GM23248 (cell line): ENCODE data around the gene XIST. TPM values are rescaled to one million over a fixed set of nuclear protein-coding genes. Genes with fewer than 3 reads are reported as not detected.
"Not testable (repeated sequence)": the region's sequence is repeated elsewhere in the genome, so short reads cannot be mapped to it uniquely, and the experiment has no call there.

Experiments
- DNase-seq: peaks from one replicate; pipeline ENCODE4 v3.0.0-alpha.2; 2015
- H2AFZ ChIP-seq: fragments of 200-600 bp; sonication (generic); 2 replicates; pipeline ENCODE4 v1.6.1; 2016; ENCODE audit warnings: antibody characterized with exemption
- H3F3A ChIP-seq: fragments of 200-600 bp; sonication (generic); 2 replicates; pipeline ENCODE4 v1.6.1; 2016; ENCODE audit warnings: mild to moderate bottlenecking, antibody characterized with exemption, mixed run types; ENCODE audit not compliant: insufficient read depth
- H3K27ac ChIP-seq: fragments of 200-600 bp; sonication (generic); 2 replicates; pipeline ENCODE4 v1.5.1; 2016; ENCODE audit warnings: mild to moderate bottlenecking
- H3K27me3 ChIP-seq: fragments of 200-600 bp; sonication (generic); replicated peaks from 2 replicates; pipeline ENCODE4 v1.6.1; 2016; ENCODE audit warnings: mild to moderate bottlenecking; ENCODE audit not compliant: insufficient read depth
- H3K36me3 ChIP-seq: fragments of 200-600 bp; sonication (generic); 2 replicates; pipeline ENCODE4 v1.6.1; 2016; ENCODE audit warnings: low read depth, mild to moderate bottlenecking
- H3K4me1 ChIP-seq: fragments of 200-600 bp; sonication (generic); 2 replicates; pipeline ENCODE4 v1.6.1; 2016; ENCODE audit warnings: mild to moderate bottlenecking; ENCODE audit not compliant: insufficient read depth
- H3K4me2 ChIP-seq: fragments of 200-600 bp; sonication (generic); one replicate; pipeline ENCODE4 v1.6.1; 2016; ENCODE audit warnings: mild to moderate bottlenecking; ENCODE audit not compliant: unreplicated experiment
- H3K4me3 ChIP-seq: fragments of 200-600 bp; sonication (generic); 2 replicates; pipeline ENCODE4 v1.5.1; 2016; ENCODE audit warnings: mild to moderate bottlenecking
- H3K79me2 ChIP-seq: fragments of 200-600 bp; sonication (generic); 2 replicates; pipeline ENCODE4 v1.6.1; 2016; ENCODE audit warnings: mild to moderate bottlenecking; ENCODE audit not compliant: insufficient read depth
- H3K9ac ChIP-seq: fragments of 200-600 bp; sonication (generic); 2 replicates; pipeline ENCODE4 v1.6.1; 2016; ENCODE audit warnings: mild to moderate bottlenecking
- H3K9me2 ChIP-seq: fragments of 200-600 bp; sonication (generic); 2 replicates; pipeline ENCODE4 v1.6.1; 2016; ENCODE audit warnings: mixed run types, mild to moderate bottlenecking, moderate library complexity; ENCODE audit not compliant: insufficient read depth
- H3K9me3 ChIP-seq: fragments of 200-600 bp; sonication (generic); one replicate; pipeline ENCODE4 v1.6.1; 2017; ENCODE audit warnings: low read depth
- H4K20me1 ChIP-seq: fragments of 200-600 bp; sonication (generic); 2 replicates; pipeline ENCODE4 v1.6.0; 2016; ENCODE audit not compliant: insufficient read depth
- EZH2 ChIP-seq: fragments of 200-600 bp; sonication (generic); IDR thresholded peaks from 2 replicates; pipeline ENCODE4 v1.6.1; 2018; ENCODE audit warnings: antibody characterized with exemption, mild to moderate bottlenecking; ENCODE audit not compliant: insufficient read depth, poor library complexity, severe bottlenecking
- EZH2phosphoT487 ChIP-seq: fragments of 200-600 bp; sonication (generic); IDR thresholded peaks from 2 replicates; pipeline ENCODE4 v1.6.1; 2018; ENCODE audit warnings: antibody characterized with exemption, moderate library complexity, mild to moderate bottlenecking, low read depth; ENCODE audit not compliant: insufficient read depth
- WGBS, 2 experiments: methylation state at CpG; one replicate each; pipeline ENCODE4 v1.1.6; 2015 to 2017; ENCODE audit warnings: low lambda C conversion rate in 2 of 2, low coverage in 1 of 2; ENCODE audit errors: missing lambda C conversion rate in 2 of 2; 5-methylcytosine and 5-hydroxymethylcytosine counted together
- in situ Hi-C: fragments of 300-500 bp; cut with MboI; formaldehyde crosslinking; loops from 2 replicates; pipeline ENCODE4 v1.15.0; 2020
- polyA plus RNA-seq: library from polyadenylated mRNA; unstranded; fragments of >200 nt; fragmentation: Nextera tagmentation; extraction: Ambion mirVana; gene quantifications from 2 replicates; pipeline ENCODE4 v1.2.1, GENCODE V29; 2016
- total RNA-seq: library from RNA; depleted of rRNA; stranded (reverse); fragments of >200 nt; shearing (Covaris generic); gene quantifications from 2 replicates; pipeline ENCODE4 v1.2.3, GENCODE V29; 2014; rRNA removed

Gene XIST
- not detected in 2 replicates for total RNA-seq
- 0.03 TPM in 1 of 2 replicates, not detected in the other for polyA plus RNA-seq

- no peak within 1 kb of the TSS for H3K27ac ChIP-seq
- no peak within 1 kb of the TSS for H3K9ac ChIP-seq
- H3K36me3 ChIP-seq, result no peaks in the 10 kb centered on the region
- H3K4me2 ChIP-seq, result no peak within 1 kb of the TSS
- H3K79me2 ChIP-seq, result no peaks in the 10 kb centered on the region
- H3K9me3 ChIP-seq, result no peaks in the 10 kb centered on the region
- no peaks in the 10 kb centered on the region for H3K4me1 ChIP-seq
- no peak within 1 kb of the TSS for H3K4me3 ChIP-seq
- no peaks in the 10 kb centered on the region for H3K27me3 ChIP-seq
- in situ Hi-C loops, result loop anchor here (10.0 to 25.0 kb wide), 2 partner anchors 162 to 485 kb away; no protein-coding TSS in a partner anchor
- H2AFZ ChIP-seq, result no peak within 1 kb of the TSS
- TF ChIP-seq EZH2phosphoT487, result no peak
- no peak for TF ChIP-seq EZH2
- no peaks in the 10 kb centered on the region for H3F3A ChIP-seq
- no peaks in the 10 kb centered on the region for H3K9me2 ChIP-seq
- 78% methylated on average over 8 of the region's 8 CpGs for WGBS, 2 experiments
- H4K20me1 ChIP-seq, result no peaks in the 10 kb centered on the region
- no peak for DNase-seq
These were observed at the start of gene XIST for GRCh38 chrX:73852467-73852866. XIST (minus strand) TSS chrX:73852714.

- H3K4me2 ChIP-seq, DNase-seq, H3K9me2 ChIP-seq, H3K27me3 ChIP-seq, H3K27ac ChIP-seq, H3K9ac ChIP-seq, H3F3A ChIP-seq, H3K36me3 ChIP-seq, H2AFZ ChIP-seq, H3K79me2 ChIP-seq, H3K9me3 ChIP-seq, H3K4me3 ChIP-seq, H3K4me1 ChIP-seq, in situ Hi-C loops, H4K20me1 ChIP-seq: not testable (repeated sequence)
- 41 to 48% methylated on average over 3 of the region's 3 CpGs for WGBS, 2 experiments
These were observed 45.8 kb upstream of the XIST start for GRCh38 chrX:73898315-73898714.

- H4K20me1 ChIP-seq, H3K79me2 ChIP-seq, H3K36me3 ChIP-seq, H3K4me2 ChIP-seq, H3K27me3 ChIP-seq, H3K27ac ChIP-seq, H3K4me3 ChIP-seq, DNase-seq, H3K9me3 ChIP-seq, H3F3A ChIP-seq, H3K9me2 ChIP-seq, in situ Hi-C loops, H3K9ac ChIP-seq, H2AFZ ChIP-seq, H3K4me1 ChIP-seq: not testable (repeated sequence)
- WGBS, 2 experiments, result 83 to 88% methylated on average over 6 to 12 of the region's 14 CpGs
These were observed 40.1 kb upstream of the XIST start for GRCh38 chrX:73892515-73893090.

GRCh38 chrX:73882260-73882659 is 29.7 kb upstream of the XIST start:
- in situ Hi-C loops, H3K4me1 ChIP-seq, H3K27me3 ChIP-seq, H2AFZ ChIP-seq, H3K27ac ChIP-seq, H3F3A ChIP-seq, H3K4me3 ChIP-seq, H3K4me2 ChIP-seq, H3K9me2 ChIP-seq, H3K9ac ChIP-seq, H4K20me1 ChIP-seq, H3K36me3 ChIP-seq, H3K9me3 ChIP-seq, DNase-seq, H3K79me2 ChIP-seq: not testable (repeated sequence)
- 42 to 89% methylated on average over 2 to 17 of the region's 24 CpGs for WGBS, 2 experiments

GRCh38 chrX:73877687-73878086 is 25.2 kb upstream of the XIST start:
- Histone ChIP-seq H2AFZ (no peak overlapping the region), H3F3A (no peaks in the 10 kb centered on the region), H3K4me3 (no peak overlapping the region), H3K9me3 (no peaks in the 10 kb centered on the region), H3K79me2 (no peaks in the 10 kb centered on the region), H3K27ac (no peak overlapping the region), H3K9me2 (no peaks in the 10 kb centered on the region), H3K4me2 (no peak overlapping the region), H4K20me1 (no peaks in the 10 kb centered on the region), H3K9ac (no peak overlapping the region), H3K36me3 (no peaks in the 10 kb centered on the region), H3K27me3 (no peaks in the 10 kb centered on the region), H3K4me1 (no peaks in the 10 kb centered on the region)
- DNase-seq, result no peak
- TF ChIP-seq EZH2 (no peak), EZH2phosphoT487 (no peak)
- in situ Hi-C loops, result loop anchor here (10.0 kb wide), 2 partner anchors 127 to 247 kb away; no protein-coding TSS in a partner anchor
